Suprapubic skin (tissue), 4 donors: ENCODE measurements around the gene PRKRIP1. TPM values are rescaled to one million over a fixed set of nuclear protein-coding genes. Genes with fewer than 3 reads are reported as not detected.

Experiments used
- DNase-seq, 2 donors: peaks; one replicate each; pipeline ENCODE4 v3.0.0-alpha.2; 2019; ENCODE audit warnings: low spot score in 2 of 2
- H3K27ac ChIP-seq: fragments of 200-600 bp; sonication (generic); one replicate; pipeline ENCODE4 v1.5.1; 2019
- H3K27me3 ChIP-seq: fragments of 200-600 bp; sonication (generic); one replicate; pipeline ENCODE4 v1.5.1; 2019
- H3K36me3 ChIP-seq: fragments of 200-600 bp; sonication (generic); one replicate; pipeline ENCODE4 v1.5.1; 2019
- H3K4me1 ChIP-seq: fragments of 200-600 bp; sonication (generic); one replicate; pipeline ENCODE4 v1.5.1; 2019
- H3K4me3 ChIP-seq: fragments of 200-600 bp; sonication (generic); one replicate; pipeline ENCODE4 v1.5.1; 2019; ENCODE audit warnings: mild to moderate bottlenecking
- H3K9me3 ChIP-seq: fragments of 200-600 bp; sonication (generic); one replicate; pipeline ENCODE4 v1.5.1; 2019
- CTCF ChIP-seq, 2 donors: fragments of 200-600 bp in 1 of 2; fragments of 450-650 bp in 1 of 2; sonication (generic) in 1 of 2; IDR thresholded peaks; one replicate each; pipeline ENCODE4 v1.5.1; 2016 to 2019; ENCODE audit warnings: antibody characterized with exemption in 2 of 2, mild to moderate bottlenecking in 1 of 2, moderate library complexity in 1 of 2
- EP300 ChIP-seq: sonication (generic); formaldehyde crosslinking; IDR thresholded peaks from one replicate; pipeline ENCODE4 v1.6.1; 2017; ENCODE audit warnings: antibody characterized with exemption
- POLR2A ChIP-seq, 2 donors: fragments of 450-650 bp; IDR thresholded peaks; one replicate each; pipeline ENCODE4 v1.6.1; 2017; ENCODE audit warnings: antibody characterized with exemption in 2 of 2, mild to moderate bottlenecking in 2 of 2, moderate library complexity in 2 of 2
- POLR2AphosphoS5 ChIP-seq, 3 donors: sonication (generic); formaldehyde crosslinking; IDR thresholded peaks; one replicate each; pipeline ENCODE4 v1.6.1; 2017; ENCODE audit warnings: antibody characterized with exemption in 3 of 3
- WGBS: methylation state at CpG from one replicate; pipeline ENCODE4 v1.1.5; 2018; 5-methylcytosine and 5-hydroxymethylcytosine counted together
- total RNA-seq, 4 donors: library from RNA; depleted of rRNA; stranded (reverse); fragments of >200 nt; gene quantifications; one replicate each; pipeline ENCODE4 v1.1.0, GENCODE V29; 2016

Gene PRKRIP1
- total RNA-seq, 4 donors from 2014 or later, result 21.5 to 54.7 (median 23.3) TPM

GRCh38 chr7:102446387-102447156 lies 50.4 kb downstream of the PRKRIP1 start:
- no peak for DNase-seq
- H3K4me3 ChIP-seq, result no peak overlapping the region
- no peak overlapping the region for H3K27ac ChIP-seq
- 97% methylated on average over 37 of the region's 41 CpGs for WGBS
- no peaks in the 10 kb centered on the region for H3K27me3 ChIP-seq
- no peak for TF ChIP-seq POLR2AphosphoS5 (IDR thresholded peaks at IDR 0.05)
- TF ChIP-seq POLR2A (IDR thresholded peaks at IDR 0.05), result no peak
- no peak for TF ChIP-seq CTCF (IDR thresholded peaks at IDR 0.05)
- TF ChIP-seq EP300, result no peak
- no peaks in the 10 kb centered on the region for H3K9me3 ChIP-seq
- peaks cover 17% of the 10 kb centered on the region for H3K36me3 ChIP-seq
- H3K4me1 ChIP-seq, result peaks cover 1% of the 10 kb centered on the region

- H3K27me3 ChIP-seq, result no peaks in the 10 kb centered on the region
- 81% methylated on average over 12 of the region's 14 CpGs for WGBS
- H3K4me3 ChIP-seq, result no peak overlapping the region
- H3K36me3 ChIP-seq, result peaks cover 17% of the 10 kb centered on the region
- TF ChIP-seq EP300 (no peak), CTCF (IDR thresholded peaks at IDR 0.05) (no peak), POLR2A (IDR thresholded peaks at IDR 0.05) (no peak), POLR2AphosphoS5 (IDR thresholded peaks at IDR 0.05) (no peak)
- no peak for DNase-seq
- peaks cover 4% of the 10 kb centered on the region for H3K4me1 ChIP-seq
- no peaks in the 10 kb centered on the region for H3K9me3 ChIP-seq
- H3K27ac ChIP-seq, result no peak overlapping the region
Observed at GRCh38 chr7:102447311-102447710, 51.1 kb downstream of the PRKRIP1 start.

GRCh38 chr7:102449136-102449535 lies 53.0 kb downstream of the PRKRIP1 start:
- DNase-seq, result no peak
- H3K4me1 ChIP-seq, result peaks cover 4% of the 10 kb centered on the region
- no peaks in the 10 kb centered on the region for H3K27me3 ChIP-seq
- TF ChIP-seq POLR2A (IDR thresholded peaks at IDR 0.05) (no peak), EP300 (no peak), POLR2AphosphoS5 (IDR thresholded peaks at IDR 0.05) (no peak), CTCF (IDR thresholded peaks at IDR 0.05) (no peak)
- H3K9me3 ChIP-seq, result no peaks in the 10 kb centered on the region
- H3K4me3 ChIP-seq, result no peak overlapping the region
- H3K27ac ChIP-seq, result no peak overlapping the region
- WGBS, result 99% methylated on average over 15 of the region's 15 CpGs
- peaks cover 17% of the 10 kb centered on the region for H3K36me3 ChIP-seq

- peaks cover 19% of the 10 kb centered on the region for H3K36me3 ChIP-seq
- 78% methylated on average over 6 of the region's 6 CpGs for WGBS
- TF ChIP-seq POLR2AphosphoS5 (IDR thresholded peaks at IDR 0.05) (no peak), CTCF (IDR thresholded peaks at IDR 0.05) (no peak), POLR2A (IDR thresholded peaks at IDR 0.05) (no peak), EP300 (no peak)
Observed at GRCh38 chr7:102450242-102450641, 54.1 kb downstream of the PRKRIP1 start.

GRCh38 chr7:102451371-102452054 lies 55.4 kb downstream of the PRKRIP1 start:
- TF ChIP-seq POLR2AphosphoS5 (IDR thresholded peaks at IDR 0.05) (no peak), EP300 (no peak), POLR2A (IDR thresholded peaks at IDR 0.05) (no peak), CTCF (IDR thresholded peaks at IDR 0.05) (no peak)
- DNase-seq, result no peak
- Histone ChIP-seq H3K9me3 (no peaks in the 10 kb centered on the region), H3K36me3 (peaks cover 27% of the 10 kb centered on the region), H3K27me3 (no peaks in the 10 kb centered on the region), H3K4me3 (no peak overlapping the region), H3K4me1 (peaks cover 4% of the 10 kb centered on the region), H3K27ac (no peak overlapping the region)
- 35% methylated on average over 14 of the region's 23 CpGs for WGBS

More at GRCh38 chr7:102450242-102450641, 54.1 kb downstream of the PRKRIP1 start:
- peaks cover 4% of the 10 kb centered on the region for H3K4me1 ChIP-seq
- no peak for DNase-seq
- H3K27me3 ChIP-seq, result no peaks in the 10 kb centered on the region
- H3K4me3 ChIP-seq, result no peak overlapping the region
- H3K27ac ChIP-seq, result no peak overlapping the region
- no peaks in the 10 kb centered on the region for H3K9me3 ChIP-seq
